ENCODE results near the gene PPP4C.
"Not testable (repeated sequence)": the region's sequence is repeated elsewhere in the genome, so short reads cannot be mapped to it uniquely, and the experiment has no call there.

PPP4C gene

GRCh38 chr16:30075503-30076275 is at the start of gene PPP4C:
TSS of gene PPP4C (plus strand) at chr16:30075994. CDS start at chr16:30076378, 384 bp downstream.
- FAIRE-seq (no peak), DNase-seq (ENCODE audit: low spot score) (peak; percentile 76)

- DNase-seq (ENCODE audit: low spot score): no peak
- no peak for FAIRE-seq
Observed at GRCh38 chr16:30026449-30026848, 49.3 kb upstream of the PPP4C start.

- FAIRE-seq (no peak), DNase-seq (ENCODE audit: low spot score) (no peak)
Observed at GRCh38 chr16:30027588-30028437, 48.0 kb upstream of the PPP4C start.

GRCh38 chr16:30028438-30029076 is 47.2 kb upstream of the PPP4C start:
- no peak for FAIRE-seq
- no peak for DNase-seq (ENCODE audit: low spot score)

GRCh38 chr16:30030011-30030685 is 45.6 kb upstream of the PPP4C start:
- DNase-seq (ENCODE audit: low spot score): no peak

GRCh38 chr16:30030841-30031413 is 44.9 kb upstream of the PPP4C start, which contains the start of gene TLCD3B:
TSS of gene TLCD3B (minus strand) at chr16:30031271. CDS start at chr16:30030527, 744 bp downstream.
- no peak for FAIRE-seq
- DNase-seq (ENCODE audit: low spot score): no peak

More at GRCh38 chr16:30030011-30030685, 45.6 kb upstream of the PPP4C start:
- FAIRE-seq: no peak

GRCh38 chr16:30031477-30031918 is 44.3 kb upstream of the PPP4C start:
- DNase-seq (ENCODE audit: low spot score): no peak
- FAIRE-seq: no peak

- DNase-seq (ENCODE audit: low spot score): peak; percentile 50
- no peak for FAIRE-seq
Observed at GRCh38 chr16:30032083-30032819, 43.5 kb upstream of the PPP4C start.

GRCh38 chr16:30033270-30033669 is 42.5 kb upstream of the PPP4C start:
- DNase-seq (ENCODE audit: low spot score) (peak; percentile 33), FAIRE-seq (no peak)

GRCh38 chr16:30040221-30040620 is 35.6 kb upstream of the PPP4C start:
- FAIRE-seq: no peak
- no peak for DNase-seq (ENCODE audit: low spot score)

GRCh38 chr16:30040690-30041089 is 35.1 kb upstream of the PPP4C start:
- not testable (repeated sequence) for FAIRE-seq; DNase-seq (ENCODE audit: low spot score)

- DNase-seq (ENCODE audit: low spot score) (no peak), FAIRE-seq (peak; percentile 7)
Observed at GRCh38 chr16:30041841-30042240, 34.0 kb upstream of the PPP4C start.

GRCh38 chr16:30046178-30046577 is 29.6 kb upstream of the PPP4C start:
- no peak for FAIRE-seq
- no peak for DNase-seq (ENCODE audit: low spot score)

- DNase-seq (ENCODE audit: low spot score) (no peak), FAIRE-seq (no peak)
Observed at GRCh38 chr16:30046588-30046987, 29.2 kb upstream of the PPP4C start.

- FAIRE-seq: no peak
- no peak for DNase-seq (ENCODE audit: low spot score)
Observed at GRCh38 chr16:30049871-30050270, 25.9 kb upstream of the PPP4C start.

GRCh38 chr16:30051518-30051917 is 24.3 kb upstream of the PPP4C start:
- DNase-seq (ENCODE audit: low spot score) (peak; percentile 69), FAIRE-seq (no peak)

- DNase-seq (ENCODE audit: low spot score): peak; percentile 86
- no peak for FAIRE-seq
Observed at GRCh38 chr16:30052671-30053372, 23.0 kb upstream of the PPP4C start.

- DNase-seq (ENCODE audit: low spot score) (peak; percentile 33), FAIRE-seq (no peak)
Observed at GRCh38 chr16:30053376-30054015, 22.3 kb upstream of the PPP4C start.

- DNase-seq (ENCODE audit: low spot score) (no peak), FAIRE-seq (no peak)
Observed at GRCh38 chr16:30054451-30054850, 21.3 kb upstream of the PPP4C start.
